ENCODE measurements around the gene UNC45B. TPM values are rescaled to one million over a fixed set of nuclear protein-coding genes. Genes with fewer than 3 reads are reported as not detected.

UNC45B gene
- total RNA-seq, 1 experiment from 2014 or later, result not detected

DNA sequence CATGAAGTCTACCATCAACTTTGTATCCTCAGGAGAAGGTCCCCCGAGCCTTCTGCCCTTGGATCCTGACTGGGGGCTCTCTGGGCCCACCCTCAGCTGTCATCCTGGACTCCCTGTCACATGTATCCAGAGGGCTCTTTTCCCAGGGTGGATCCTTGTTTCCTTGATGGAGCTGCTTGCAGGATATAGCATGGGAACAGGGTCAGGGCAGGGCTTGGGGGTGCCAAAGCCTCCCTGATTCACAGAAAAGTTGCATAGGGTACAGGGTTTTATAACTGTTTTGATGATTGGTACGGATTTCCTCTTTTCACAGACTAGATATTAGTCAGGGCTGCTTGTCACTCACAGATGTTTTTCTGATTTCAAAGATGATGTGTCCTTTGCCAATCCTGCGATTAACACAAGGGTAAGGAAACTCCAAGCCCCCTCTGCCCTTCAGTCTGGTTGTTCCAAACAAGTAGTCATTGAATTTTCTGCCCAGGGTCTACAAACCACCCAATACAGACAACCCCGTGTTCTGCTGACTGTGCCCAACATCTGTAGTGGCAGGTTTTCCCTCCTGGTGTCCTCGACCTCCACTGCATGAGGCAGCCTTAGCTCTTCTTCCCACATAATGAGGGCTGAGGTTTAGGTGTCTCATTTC lies 67.1 kb downstream of the UNC45B start:
- Histone ChIP-seq H3K27ac (ENCODE audit: low read depth, low read length) (no peak overlapping the region), H3K4me1 (ENCODE audit: control insufficient read depth in 1 of 2, insufficient read depth in 2 of 2, low read length in 2 of 2) (no peaks in the 10 kb centered on the region), H3K4me2 (ENCODE audit: low read length) (no peak overlapping the region), H3K79me2 (ENCODE audit: insufficient read depth, low read length) (no peaks in the 10 kb centered on the region), H3K9me2 (ENCODE audit: insufficient read depth) (no peaks in the 10 kb centered on the region), H3K36me3 (ENCODE audit: control insufficient read depth in 1 of 2, insufficient read depth in 2 of 2, low read length in 2 of 2) (no peaks in the 10 kb centered on the region), H2AFZ (ENCODE audit: low read depth, low read length, poor library complexity, severe bottlenecking) (no peak overlapping the region), H3K27me3 (ENCODE audit: insufficient read depth, low read length) (peaks cover 43% of the 10 kb centered on the region), H3K9me3 (ENCODE audit: control insufficient read depth in 1 of 2, insufficient read depth in 1 of 2, low read depth in 1 of 2, low read length in 2 of 2) (no peaks in the 10 kb centered on the region), H3K9ac (ENCODE audit: low read length) (no peak overlapping the region), H4K20me1 (ENCODE audit: insufficient read depth) (no peaks in the 10 kb centered on the region), H3K4me3 (replicated peaks in 1 of 2; ENCODE audit: low read depth in 1 of 2, low read length in 2 of 2) (no peak overlapping the region)
- ChIA-PET POLR2A (no interaction called here), CTCF (no interaction called here), RAD21 (ENCODE audit: low non-redundant PET in 1 of 2, low total read pairs in 2 of 2, uncharacterized antibody in 2 of 2, unreplicated experiment in 2 of 2) (no interaction called here)
- intact Hi-C loops (cut with micrococcal nuclease), result no loop called here
- no TSS peak for BruUV-seq (replicated peaks)
- TF ChIP-seq REST (IDR thresholded peaks at IDR 0.05; ENCODE audit: low read depth), result no peak
- TF ChIP-seq CEBPB (IDR thresholded peaks at IDR 0.05; ENCODE audit: low read depth), result no peak
- TF ChIP-seq FOSL1 (IDR thresholded peaks at IDR 0.05; ENCODE audit: low read depth), result no peak
- TF ChIP-seq, protein P1, sequence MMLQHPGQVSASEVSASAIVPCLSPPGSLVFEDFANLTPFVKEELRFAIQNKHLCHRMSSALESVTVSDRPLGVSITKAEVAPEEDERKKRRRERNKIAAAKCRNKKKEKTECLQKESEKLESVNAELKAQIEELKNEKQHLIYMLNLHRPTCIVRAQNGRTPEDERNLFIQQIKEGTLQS (IDR thresholded peaks at IDR 0.05), result no peak
- ATAC-seq, result no peak
- no peak for DNase-seq (ENCODE audit: low read depth, low spot score)

DNA sequence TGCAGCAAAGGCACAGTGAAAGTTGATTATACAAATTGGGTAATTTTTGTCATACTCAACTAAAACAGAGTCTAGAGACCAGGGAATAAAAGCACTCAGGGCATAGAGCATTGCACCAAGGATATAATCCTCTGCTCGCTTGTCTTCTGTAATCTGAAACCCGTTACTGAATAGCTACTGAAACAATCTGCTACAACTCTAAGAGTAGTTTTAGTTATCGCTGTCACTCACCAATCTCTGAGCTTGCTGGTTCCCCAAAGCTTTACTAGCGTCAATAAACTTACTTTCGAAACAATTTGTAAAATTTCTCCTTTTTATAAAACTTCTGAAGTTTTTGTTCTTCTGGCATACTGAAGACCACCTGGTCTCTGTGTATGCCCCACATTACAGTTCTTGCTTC lies 69.5 kb downstream of the UNC45B start:
- BruUV-seq (replicated peaks), result no TSS peak
- Histone ChIP-seq H3K9me3 (ENCODE audit: control insufficient read depth in 1 of 2, insufficient read depth in 1 of 2, low read depth in 1 of 2, low read length in 2 of 2) (no peaks in the 10 kb centered on the region), H3K9me2 (ENCODE audit: insufficient read depth) (no peaks in the 10 kb centered on the region), H3K9ac (ENCODE audit: low read length) (no peak overlapping the region), H3K36me3 (ENCODE audit: control insufficient read depth in 1 of 2, insufficient read depth in 2 of 2, low read length in 2 of 2) (no peaks in the 10 kb centered on the region), H3K27ac (ENCODE audit: low read depth, low read length) (no peak overlapping the region), H3K4me2 (ENCODE audit: low read length) (no peak overlapping the region), H3K27me3 (ENCODE audit: insufficient read depth, low read length) (peaks cover 38% of the 10 kb centered on the region), H4K20me1 (ENCODE audit: insufficient read depth) (no peaks in the 10 kb centered on the region), H2AFZ (ENCODE audit: low read depth, low read length, poor library complexity, severe bottlenecking) (no peak overlapping the region), H3K79me2 (ENCODE audit: insufficient read depth, low read length) (no peaks in the 10 kb centered on the region), H3K4me3 (replicated peaks in 1 of 2; ENCODE audit: low read depth in 1 of 2, low read length in 2 of 2) (no peak overlapping the region), H3K4me1 (ENCODE audit: control insufficient read depth in 1 of 2, insufficient read depth in 2 of 2, low read length in 2 of 2) (no peaks in the 10 kb centered on the region)
- intact Hi-C loops (cut with micrococcal nuclease), result no loop called here
- CTCF ChIA-PET, result no interaction called here
- POLR2A ChIA-PET, result no interaction called here
- ATAC-seq (no peak), DNase-seq (ENCODE audit: low read depth, low spot score) (no peak)
- RAD21 ChIA-PET (ENCODE audit: low non-redundant PET in 1 of 2, low total read pairs in 2 of 2, uncharacterized antibody in 2 of 2, unreplicated experiment in 2 of 2), result no interaction called here
- TF ChIP-seq SRF (IDR thresholded peaks at IDR 0.05; ENCODE audit: low read depth) (no peak), EGR1 (IDR thresholded peaks at IDR 0.05; ENCODE audit: low read depth) (no peak), TCF7L2 (IDR thresholded peaks at IDR 0.05; ENCODE audit: borderline replicate concordance, extremely low read depth, insufficient read depth, insufficient read length) (no peak), ZNF274 (IDR thresholded peaks at IDR 0.05; ENCODE audit: low read depth, low read length) (no peak), CEBPB (IDR thresholded peaks at IDR 0.05; ENCODE audit: low read depth) (no peak), POLR2A (IDR thresholded peaks at IDR 0.05; ENCODE audit: borderline replicate concordance, extremely low read depth, insufficient read depth, insufficient read length) (no peak), RAD21 (IDR thresholded peaks at IDR 0.05; ENCODE audit: low read depth) (no peak), SP1 (IDR thresholded peaks at IDR 0.05; ENCODE audit: low read depth) (no peak), POLR2AphosphoS5 (IDR thresholded peaks at IDR 0.05; ENCODE audit: low read depth, low read length) (no peak), YY1 (IDR thresholded peaks at IDR 0.05; ENCODE audit: extremely low read depth, insufficient replicate concordance, low read depth, low read length) (no peak), ZBTB33 (IDR thresholded peaks at IDR 0.05; ENCODE audit: extremely low read depth, insufficient replicate concordance, low read length) (no peak)
- TF ChIP-seq, protein P2, sequence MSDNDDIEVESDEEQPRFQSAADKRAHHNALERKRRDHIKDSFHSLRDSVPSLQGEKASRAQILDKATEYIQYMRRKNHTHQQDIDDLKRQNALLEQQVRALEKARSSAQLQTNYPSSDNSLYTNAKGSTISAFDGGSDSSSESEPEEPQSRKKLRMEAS (IDR thresholded peaks at IDR 0.05), result no peak
